A673 (cell line): ENCODE results near the gene TREX2.

ENCODE experiments used
- EZH2 ChIP-seq: fragments of 200-600 bp; sonication (generic); IDR thresholded peaks from 2 replicates; pipeline ENCODE4 v1.6.1; 2017; ENCODE audit warnings: borderline replicate concordance, low read depth, mild to moderate bottlenecking, mixed read lengths, antibody characterized with exemption, low read length; ENCODE audit not compliant: poor library complexity, severe bottlenecking
- TF ChIP-seq, protein P1 (sequence below): fragments of 300-800, 200-600 bp; sonication (generic); conservative IDR thresholded peaks from 2 replicates; pipeline ENCODE4 v1.5.1; 2017; ENCODE audit warnings: low read depth, mild to moderate bottlenecking, antibody characterized with exemption, low read length, moderate library complexity, mixed read lengths

DNA sequence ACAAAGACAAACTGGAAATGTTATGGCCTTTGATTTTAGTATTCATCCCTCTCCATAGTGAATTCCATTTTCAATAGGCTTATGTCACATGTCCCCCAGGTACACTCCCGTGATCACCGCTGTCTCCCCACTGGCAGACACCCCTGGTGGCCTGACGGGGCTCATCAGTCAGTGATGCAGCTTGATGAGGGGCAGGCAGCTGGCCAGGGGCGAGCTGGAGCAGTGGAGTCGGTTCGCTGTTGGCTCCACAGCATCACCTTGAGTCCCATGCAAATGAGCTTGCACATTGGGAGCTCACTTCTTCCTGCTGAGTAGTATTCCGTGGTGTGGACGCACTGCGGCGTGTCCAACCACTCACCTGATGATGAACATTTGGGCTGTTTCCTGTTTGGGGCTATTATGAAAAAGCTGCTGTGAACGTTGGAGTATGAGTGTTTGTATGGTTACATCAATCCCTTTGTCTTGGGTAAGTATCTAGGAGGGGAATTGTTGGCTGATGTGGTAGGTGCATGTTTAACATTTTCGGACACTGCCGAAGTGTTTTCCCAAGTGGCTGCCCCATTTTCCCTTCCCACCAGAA lies 5.2 kb downstream of the TREX2 start:
- TF ChIP-seq, protein P1, sequence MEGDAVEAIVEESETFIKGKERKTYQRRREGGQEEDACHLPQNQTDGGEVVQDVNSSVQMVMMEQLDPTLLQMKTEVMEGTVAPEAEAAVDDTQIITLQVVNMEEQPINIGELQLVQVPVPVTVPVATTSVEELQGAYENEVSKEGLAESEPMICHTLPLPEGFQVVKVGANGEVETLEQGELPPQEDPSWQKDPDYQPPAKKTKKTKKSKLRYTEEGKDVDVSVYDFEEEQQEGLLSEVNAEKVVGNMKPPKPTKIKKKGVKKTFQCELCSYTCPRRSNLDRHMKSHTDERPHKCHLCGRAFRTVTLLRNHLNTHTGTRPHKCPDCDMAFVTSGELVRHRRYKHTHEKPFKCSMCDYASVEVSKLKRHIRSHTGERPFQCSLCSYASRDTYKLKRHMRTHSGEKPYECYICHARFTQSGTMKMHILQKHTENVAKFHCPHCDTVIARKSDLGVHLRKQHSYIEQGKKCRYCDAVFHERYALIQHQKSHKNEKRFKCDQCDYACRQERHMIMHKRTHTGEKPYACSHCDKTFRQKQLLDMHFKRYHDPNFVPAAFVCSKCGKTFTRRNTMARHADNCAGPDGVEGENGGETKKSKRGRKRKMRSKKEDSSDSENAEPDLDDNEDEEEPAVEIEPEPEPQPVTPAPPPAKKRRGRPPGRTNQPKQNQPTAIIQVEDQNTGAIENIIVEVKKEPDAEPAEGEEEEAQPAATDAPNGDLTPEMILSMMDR, result no peak
- no peak for TF ChIP-seq EZH2
